K562 (cell line): ENCODE measurements around the gene IFRD1. TPM values are rescaled to one million over a fixed set of nuclear protein-coding genes. Genes with fewer than 3 reads are reported as not detected.

Source experiments
- BCL6 ChIP-seq: fragments of 250-450 bp; sonication (Bioruptor Pico); IDR thresholded peaks from 2 replicates; pipeline ENCODE4 v1.4.0; 2020
- BRF2 ChIP-seq: IDR thresholded peaks from 3 replicates; pipeline ENCODE4 v1.6.1; 2011; ENCODE audit warnings: borderline replicate concordance, mild to moderate bottlenecking; ENCODE audit not compliant: insufficient read length, insufficient read depth
- CREB3 ChIP-seq: fragments of 450-650 bp; conservative IDR thresholded peaks from 2 replicates; pipeline ENCODE4 v1.6.1; 2016; ENCODE audit warnings: missing genetic modification characterization, low read depth, mild to moderate bottlenecking, missing compliant biosample characterization, moderate library complexity
- E2F8 ChIP-seq: fragments of 450-650 bp; IDR thresholded peaks from 2 replicates; pipeline ENCODE4 v1.7.1; 2018; ENCODE audit warnings: mild to moderate bottlenecking, low read depth; ENCODE audit not compliant: partially characterized antibody
- L3MBTL2 ChIP-seq: fragments of 450-650 bp; IDR thresholded peaks from 2 replicates; pipeline ENCODE4 v1.6.1; 2016; ENCODE audit warnings: mild to moderate bottlenecking, moderate library complexity
- MAFG ChIP-seq: fragments of 450-650 bp; conservative IDR thresholded peaks from 2 replicates; pipeline ENCODE4 v1.6.1; 2016; ENCODE audit warnings: missing genetic modification characterization, missing compliant biosample characterization
- NBN ChIP-seq: fragments of 450-650 bp; IDR thresholded peaks from 2 replicates; pipeline ENCODE4 v1.6.1; 2016; ENCODE audit warnings: low read depth, mild to moderate bottlenecking
- NUFIP1 ChIP-seq: fragments of 450-650 bp; IDR thresholded peaks from 2 replicates; pipeline ENCODE4 v1.6.1; 2018; ENCODE audit not compliant: partially characterized antibody
- PYGO2 ChIP-seq: fragments of 450-650 bp; IDR thresholded peaks from 2 replicates; pipeline ENCODE4 v1.6.1; 2016; ENCODE audit warnings: mild to moderate bottlenecking, missing genetic modification characterization, moderate library complexity, missing compliant biosample characterization
- SLC30A9 ChIP-seq: fragments of 250-450 bp; sonication (Bioruptor Pico); IDR thresholded peaks from 2 replicates; pipeline ENCODE4 v1.8.0; 2022; ENCODE audit warnings: mild to moderate bottlenecking, moderate library complexity
- TCF7 ChIP-seq: sonication (generic); IDR thresholded peaks from 2 replicates; pipeline ENCODE4 v1.6.1; 2016; ENCODE audit warnings: antibody characterized with exemption, borderline replicate concordance
- TGIF2 ChIP-seq: sonication (generic); formaldehyde crosslinking; IDR thresholded peaks from 2 replicates; pipeline ENCODE4 v1.8.1; 2022; ENCODE audit warnings: mild to moderate bottlenecking, missing genetic modification reagents, moderate library complexity
- ZBTB26 ChIP-seq: fragments of 450-650 bp; formaldehyde crosslinking; IDR thresholded peaks from 2 replicates; pipeline ENCODE4 v1.4.0; 2022; ENCODE audit warnings: missing genetic modification characterization
- ZNF184 ChIP-seq: sonication (generic); formaldehyde crosslinking; IDR thresholded peaks from 2 replicates; pipeline ENCODE4 v1.5.0; 2020; ENCODE audit warnings: missing genetic modification reagents
- ZNF395 ChIP-seq: fragments of 200-800 bp; sonication (Bioruptor generic); IDR thresholded peaks from 2 replicates; pipeline ENCODE4 v1.6.1; 2017; ENCODE audit warnings: missing genetic modification characterization, missing compliant biosample characterization
- ZNF512 ChIP-seq: IDR thresholded peaks from 2 replicates; pipeline ENCODE4 v1.6.1; 2016; ENCODE audit warnings: missing genetic modification characterization, missing compliant biosample characterization
- ZNF76 ChIP-seq: fragments of 250-450 bp; sonication (Bioruptor Pico); IDR thresholded peaks from 2 replicates; pipeline ENCODE4 v1.4.0; 2020; ENCODE audit warnings: mild to moderate bottlenecking, moderate library complexity, borderline replicate concordance
- polyA plus RNA-seq, 8 experiments: library from polyadenylated mRNA; depleted of rRNA in 4 of 8; stranded (reverse) in 5 of 8; unstranded in 3 of 8; fragments of >200 nt; fragmentation: Nextera tagmentation in 2 of 8; fragmentation: Illumina TruSeq in 1 of 8; extraction: Ambion mirVana in 2 of 8; extraction: Trizol in 1 of 8; gene quantifications; 2 replicates each; pipeline versions ENCODE4 v1.2.1 to v1.2.3, GENCODE V29; 2011 to 2014; ENCODE audit warnings: inconsistent platforms in 1 of 8, missing spikeins in 1 of 8
- total RNA-seq, 7 experiments: library from RNA; depleted of rRNA in 6 of 7; stranded (reverse); fragments of >200 nt in 6 of 7; fragmentation: Illumina TruSeq in 2 of 7; extraction: Trizol in 2 of 7; gene quantifications; 2 replicates each; pipeline versions ENCODE4 v1.2.1 to v1.2.3, GENCODE V29; 2011 to 2021; ENCODE audit warnings: low replicate concordance in 1 of 7

IFRD1 gene
- total and polyA plus RNA-seq, 9 of the 15 experiments (the other 6 are each of a cell fraction or from before 2014, with no cell fraction given), result 27.6 to 81.8 (median 68.1) TPM

GRCh38 chr7:112450807-112451761 is 824 bp downstream of the IFRD1 start (continued):
- TF ChIP-seq ZNF395 (CRISPR knock-in tag), result peak; percentile 87
- TF ChIP-seq ZNF76 (CRISPR knock-in tag), result no peak
- no peak for TF ChIP-seq NUFIP1
- TF ChIP-seq PYGO2 (tag), result no peak
- TF ChIP-seq TGIF2 (CRISPR knock-in tag), result peak; percentile 91
- no peak for TF ChIP-seq ZNF512 (tag)
- TF ChIP-seq ZNF184 (CRISPR knock-in tag), result no peak
- TF ChIP-seq L3MBTL2, result peak; percentile 63
- TF ChIP-seq CREB3 (tag), result peak; percentile 54; the same call in 1 of the 2 replicates
- no peak; the same call in none of the 2 replicates for TF ChIP-seq NBN
- no peak for TF ChIP-seq BRF2
- TF ChIP-seq TCF7, result 0 out of 2 replicates have a peak, but pooled peaks have one; percentile 21
- TF ChIP-seq BCL6 (CRISPR knock-in tag), result peak; percentile 69; the same call in 1 of the 2 replicates
- no peak for TF ChIP-seq ZBTB26 (CRISPR knock-in tag)
- TF ChIP-seq SLC30A9 (CRISPR knock-in tag), result no peak
- TF ChIP-seq E2F8, result no peak
- no peak for TF ChIP-seq MAFG (tag)
